Activated CD8-positive, alpha-beta T cell treated with anti-CD3 and anti-CD28 coated beads for 36 hours (primary cell): ENCODE results near the gene PON2. TPM values are rescaled to one million over a fixed set of nuclear protein-coding genes. Genes with fewer than 3 reads are reported as not detected.
A peak's percentile ranks its signal among the peaks of the same experiment; 100 is the strongest.

Experiments
- ATAC-seq: fragments of 200-7000 bp; cut with Tn5 transposase; one replicate; pipeline ENCODE4 v1.10.0; 2021; ENCODE audit warnings: mild to moderate bottlenecking, moderate library complexity
- CTCF ChIA-PET: fragments of 350-600 bp; sonication (Branson Sonifier 250); formaldehyde crosslinking; loops from one replicate; lab custom pipeline; 2021; ENCODE audit warnings: antibody characterized with exemption; lab: Charles Lee
- POLR2A ChIA-PET: fragments of 350-600 bp; sonication (Branson Sonifier 250); formaldehyde crosslinking; loops from one replicate; lab custom pipeline; 2021; ENCODE audit warnings: antibody characterized with exemption; lab: Charles Lee
- DNase-seq: peaks from one replicate; pipeline ENCODE4 v3.0.0-alpha.2; 2020
- H3K27ac Mint-ChIP-seq: one replicate; pipeline ENCODE4 v1.8.0; 2021; ENCODE audit warnings: mild to moderate bottlenecking, mixed read lengths
- H3K27me3 Mint-ChIP-seq: one replicate; pipeline ENCODE4 v1.8.0; 2021; ENCODE audit warnings: mixed read lengths
- H3K36me3 Mint-ChIP-seq: one replicate; pipeline ENCODE4 v1.8.0; 2021; ENCODE audit warnings: low read depth, mixed read lengths
- H3K4me1 Mint-ChIP-seq: one replicate; pipeline ENCODE4 v1.8.0; 2021; ENCODE audit warnings: low read depth, mixed read lengths
- H3K4me3 Mint-ChIP-seq: one replicate; pipeline ENCODE4 v1.8.0; 2021; ENCODE audit warnings: mild to moderate bottlenecking, moderate library complexity, mixed read lengths
- H3K9me3 Mint-ChIP-seq: one replicate; pipeline ENCODE4 v1.8.0; 2021; ENCODE audit warnings: mixed read lengths
- intact Hi-C: fragments of 100-400 bp; cut with micrococcal nuclease; formaldehyde crosslinking; loops from one replicate; pipeline ENCODE4 v1.10.0; 2022
- total RNA-seq, 2 experiments: library from RNA; stranded (reverse); gene quantifications; one replicate each; pipeline ENCODE4 v1.2.3, GENCODE V29; 2021
- TF ChIP-seq, protein P1 (sequence below): fragments of 200-600 bp; IDR thresholded peaks from one replicate; pipeline ENCODE4 v1.8.0; 2022; ENCODE audit warnings: antibody characterized with exemption, mild to moderate bottlenecking

The PON2 gene
- 1 to 10 TPM; 3.5 to 3.7 TPM for total RNA-seq

DNA sequence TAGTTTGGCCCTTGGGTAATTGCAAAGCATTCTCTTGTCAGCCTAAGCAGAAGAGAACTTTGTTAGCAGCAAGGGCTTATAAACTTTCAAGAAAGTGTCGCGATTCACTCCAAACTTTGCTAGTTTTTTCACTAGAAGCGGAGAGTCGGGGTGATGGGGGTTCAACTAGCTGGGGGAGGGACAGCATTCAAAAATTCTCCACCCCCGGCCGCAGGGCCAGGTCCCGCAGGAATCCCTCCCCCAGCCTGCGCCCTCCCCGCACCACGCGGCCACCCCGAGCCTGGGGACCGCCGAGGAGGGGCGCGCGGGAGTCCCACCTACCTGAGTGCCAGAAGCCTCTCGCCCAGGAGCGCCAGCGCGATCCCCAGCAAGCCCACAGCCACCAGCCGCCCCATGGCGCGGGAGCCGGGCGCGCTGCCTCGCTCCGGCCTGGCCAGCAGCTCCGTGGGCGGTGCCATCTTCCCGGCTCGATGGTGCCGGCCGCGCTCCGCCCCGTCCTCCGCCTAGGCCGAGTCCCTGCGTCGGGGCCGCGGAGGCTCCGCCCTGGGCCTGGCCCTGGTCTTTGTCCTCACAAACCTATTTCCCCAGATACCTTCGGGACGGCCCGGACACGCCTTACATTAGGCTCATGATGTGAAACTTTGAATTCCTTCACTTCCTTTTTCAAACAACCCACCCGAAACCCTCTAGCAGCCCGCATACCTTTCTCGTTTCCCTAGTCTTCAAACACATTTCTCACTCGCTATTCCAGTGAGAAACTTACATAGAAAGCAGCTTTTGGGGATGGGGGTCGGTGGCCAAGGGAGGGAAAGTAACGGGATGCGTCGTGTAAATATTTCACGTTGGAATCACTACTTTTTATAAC, at the start of gene PON2:
TSS of gene PON2 (minus strand) at position 472 of the 865 bp plus-strand sequence. CDS start at position 395, 77 bp downstream.
- Mint-ChIP-seq H3K27me3 (no peaks in the 10 kb centered on the region), H3K36me3 (no peaks in the 10 kb centered on the region), H3K4me1 (peaks cover 9% of the 10 kb centered on the region), H3K4me3 (peak within 1 kb of the TSS; percentile 73), H3K27ac (peak within 1 kb of the TSS; percentile 74), H3K9me3 (no peaks in the 10 kb centered on the region)
- ATAC-seq (peak; percentile 91), DNase-seq (peak; percentile 48)
- intact Hi-C loops: no loop called here
- POLR2A ChIA-PET: interaction anchor here (0.6 kb wide), 1 partner anchor 14 kb away, joined by 3 read pairs; no protein-coding TSS in a partner anchor
- CTCF ChIA-PET: interaction anchor here (0.6 to 1.4 kb wide), 2 partner anchors 42 to 778 kb away, joined by 3 read pairs; no protein-coding TSS in a partner anchor
- TF ChIP-seq, protein P1, sequence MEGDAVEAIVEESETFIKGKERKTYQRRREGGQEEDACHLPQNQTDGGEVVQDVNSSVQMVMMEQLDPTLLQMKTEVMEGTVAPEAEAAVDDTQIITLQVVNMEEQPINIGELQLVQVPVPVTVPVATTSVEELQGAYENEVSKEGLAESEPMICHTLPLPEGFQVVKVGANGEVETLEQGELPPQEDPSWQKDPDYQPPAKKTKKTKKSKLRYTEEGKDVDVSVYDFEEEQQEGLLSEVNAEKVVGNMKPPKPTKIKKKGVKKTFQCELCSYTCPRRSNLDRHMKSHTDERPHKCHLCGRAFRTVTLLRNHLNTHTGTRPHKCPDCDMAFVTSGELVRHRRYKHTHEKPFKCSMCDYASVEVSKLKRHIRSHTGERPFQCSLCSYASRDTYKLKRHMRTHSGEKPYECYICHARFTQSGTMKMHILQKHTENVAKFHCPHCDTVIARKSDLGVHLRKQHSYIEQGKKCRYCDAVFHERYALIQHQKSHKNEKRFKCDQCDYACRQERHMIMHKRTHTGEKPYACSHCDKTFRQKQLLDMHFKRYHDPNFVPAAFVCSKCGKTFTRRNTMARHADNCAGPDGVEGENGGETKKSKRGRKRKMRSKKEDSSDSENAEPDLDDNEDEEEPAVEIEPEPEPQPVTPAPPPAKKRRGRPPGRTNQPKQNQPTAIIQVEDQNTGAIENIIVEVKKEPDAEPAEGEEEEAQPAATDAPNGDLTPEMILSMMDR: no peak

DNA sequence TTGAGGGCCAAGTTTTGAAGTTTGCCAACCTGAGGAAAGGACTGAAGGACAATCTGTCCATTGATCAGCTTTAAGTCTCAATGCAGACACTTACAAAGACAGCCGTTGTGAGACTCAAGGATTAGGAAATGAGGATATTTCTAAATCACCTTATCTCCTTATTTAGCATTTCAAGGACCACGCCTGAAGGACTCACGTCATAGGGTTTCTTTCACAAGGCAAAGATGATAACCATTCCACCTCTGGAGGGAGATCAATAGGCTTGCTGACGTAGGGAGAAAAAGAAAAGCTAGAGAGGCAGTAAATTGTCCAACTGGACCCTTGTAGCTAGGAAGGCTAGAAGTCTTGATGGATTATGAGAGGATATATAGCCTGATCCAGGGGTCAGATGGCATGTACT, 47.6 kb upstream of the PON2 start:
- CTCF ChIA-PET: interaction anchor here (1.4 to 2.2 kb wide), 3 partner anchors 10 to 1033 kb away, joined by 3 to 9 read pairs (median 5); no protein-coding TSS in a partner anchor
- peaks cover 8% of the 10 kb centered on the region for H3K27me3 Mint-ChIP-seq
- no peak for ATAC-seq
- H3K36me3 Mint-ChIP-seq: no peaks in the 10 kb centered on the region
- H3K4me3 Mint-ChIP-seq: no peak overlapping the region
- intact Hi-C loops: no loop called here
- H3K4me1 Mint-ChIP-seq: no peaks in the 10 kb centered on the region
- H3K27ac Mint-ChIP-seq: no peak overlapping the region
- DNase-seq: no peak
- no peaks in the 10 kb centered on the region for H3K9me3 Mint-ChIP-seq
- POLR2A ChIA-PET: no interaction called here
- TF ChIP-seq, protein P1: no peak

DNA sequence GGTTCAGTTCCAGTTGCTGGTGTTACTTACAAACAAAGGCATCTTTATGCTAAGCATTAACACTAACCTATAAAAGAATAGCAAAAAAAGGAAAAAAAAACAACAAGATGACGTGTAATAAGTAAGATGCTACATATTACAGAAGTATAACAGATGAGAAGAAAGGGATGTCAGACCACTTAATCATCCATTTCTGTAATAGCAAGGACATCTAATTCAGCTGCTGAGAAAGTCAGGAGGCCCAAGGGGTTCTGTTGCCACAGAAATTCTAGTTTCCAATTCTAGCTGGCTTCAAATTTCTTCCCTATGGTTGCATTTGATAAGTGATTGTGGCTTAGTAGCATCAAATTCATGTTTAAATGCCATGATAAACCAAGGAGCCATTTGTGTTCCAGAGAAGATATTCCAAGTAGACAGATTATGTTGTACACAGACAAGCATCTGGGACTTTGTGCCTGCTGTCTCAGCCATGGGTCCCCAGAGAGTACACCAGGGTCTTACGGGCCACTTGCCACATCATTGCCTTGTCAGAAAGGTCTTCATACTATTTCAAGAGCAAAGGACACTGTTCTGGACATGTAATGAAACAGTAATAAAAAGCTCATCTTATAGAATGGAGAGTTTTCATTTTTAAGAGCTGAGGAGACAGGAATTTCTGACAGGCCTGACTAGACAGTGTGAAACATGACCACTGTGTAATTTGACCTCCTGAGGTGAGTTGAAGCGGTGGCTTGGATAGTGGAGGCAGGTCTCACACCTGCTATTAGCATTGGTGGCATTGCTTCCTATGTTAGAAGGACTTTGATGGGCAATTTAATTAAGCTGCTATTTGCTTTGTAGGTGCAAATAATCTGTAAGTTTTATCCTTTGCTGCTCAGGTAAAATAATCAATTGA, 46.7 kb upstream of the PON2 start:
- Mint-ChIP-seq H3K27ac (no peak overlapping the region), H3K4me3 (no peak overlapping the region), H3K27me3 (peaks cover 8% of the 10 kb centered on the region), H3K4me1 (no peaks in the 10 kb centered on the region), H3K36me3 (no peaks in the 10 kb centered on the region), H3K9me3 (no peaks in the 10 kb centered on the region)
- ATAC-seq: no peak
- no peak for DNase-seq
- TF ChIP-seq, protein P1: no peak
- ChIA-PET CTCF (interaction anchor here (1.1 to 2.2 kb wide), 4 partner anchors 9 to 1032 kb away, joined by 3 to 9 read pairs (median 4); no protein-coding TSS in a partner anchor), POLR2A (no interaction called here)
- intact Hi-C loops: no loop called here

DNA sequence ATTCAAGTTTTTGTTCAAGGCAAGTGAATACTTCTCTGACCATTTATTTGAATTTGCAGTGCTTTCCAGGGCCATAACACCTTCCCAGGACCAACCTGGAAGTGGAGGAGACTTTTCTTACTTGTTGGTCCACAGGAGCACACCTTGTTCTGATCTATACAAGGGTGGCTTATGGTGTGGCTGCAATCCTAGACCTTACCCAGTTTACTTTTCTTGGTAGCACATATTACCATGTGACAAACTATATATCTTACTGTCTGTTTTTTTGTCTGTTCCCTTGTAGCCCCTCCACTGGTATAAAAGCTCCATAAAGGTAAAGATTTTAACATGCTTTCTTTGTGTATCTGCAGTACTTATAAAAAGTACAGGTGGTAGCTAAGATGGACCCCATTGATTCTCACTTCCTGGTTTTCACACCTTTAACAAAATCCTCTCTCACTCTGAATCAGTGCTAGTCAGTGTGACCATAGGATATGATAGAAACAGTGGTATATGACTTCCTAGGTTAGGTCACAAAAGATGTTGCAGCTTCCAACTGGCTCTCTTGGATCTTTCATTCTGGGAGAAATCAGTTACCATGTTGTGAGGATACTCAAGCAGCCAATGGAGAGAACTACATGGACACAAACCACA, 45.3 kb upstream of the PON2 start:
- intact Hi-C loops: loop anchor here (10.0 kb wide), 1 partner anchor 1025 kb away; no protein-coding TSS in a partner anchor
- H3K27ac Mint-ChIP-seq: no peak overlapping the region
- H3K27me3 Mint-ChIP-seq: peaks cover 6% of the 10 kb centered on the region
- H3K4me3 Mint-ChIP-seq: no peak overlapping the region
- ChIA-PET POLR2A (no interaction called here), CTCF (interaction anchor here (0.6 to 2.6 kb wide), 7 partner anchors 10 to 209 kb away, joined by 3 to 13 read pairs (median 3); partner anchors contain the start of gene PON3)
- no peak for DNase-seq
- ATAC-seq: no peak
- no peaks in the 10 kb centered on the region for H3K36me3 Mint-ChIP-seq
- TF ChIP-seq, protein P1: no peak
- no peaks in the 10 kb centered on the region for H3K4me1 Mint-ChIP-seq
- H3K9me3 Mint-ChIP-seq: no peaks in the 10 kb centered on the region
